ENCODE results near the gene SLC16A13.

GRCh38 chr17:7029659-7030058 is 6.2 kb upstream of the SLC16A13 start:
- TF ChIP-seq CTCF (IDR thresholded peaks at IDR 0.05) (no peak), POLR2A (IDR thresholded peaks at IDR 0.05) (no peak)

Measured in heart left ventricle (tissue), 13 donors.